ENCODE measurements around the gene ASB18.
"Not testable (repeated sequence)": the region's sequence is repeated elsewhere in the genome, so short reads cannot be mapped to it uniquely, and the experiment has no call there.

The ASB18 gene

DNA sequence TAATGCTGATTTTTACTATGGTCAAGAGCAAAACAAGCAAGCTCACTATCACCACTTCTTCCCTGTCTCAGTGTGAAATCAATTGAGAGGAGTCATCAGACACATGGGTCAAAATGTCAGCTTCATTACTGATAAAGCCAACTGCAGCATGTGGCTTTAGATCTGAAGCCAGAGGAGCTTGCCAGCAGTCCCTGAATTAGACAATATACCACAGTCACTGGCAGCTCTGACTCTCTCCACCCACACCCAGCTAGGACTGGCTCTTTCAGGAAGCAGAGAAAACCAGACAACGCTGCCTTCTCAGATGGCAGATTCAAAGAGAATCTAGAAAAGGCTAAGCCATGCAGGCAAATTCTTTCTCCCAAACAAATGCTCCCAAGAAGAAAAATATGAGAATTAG, 20.0 kb upstream of the ASB18 start:
- no CpG with 5 or more reads among the region's 1 CpG for WGBS (ENCODE audit: extremely low coverage, insufficient coverage, low lambda C conversion rate)
- Histone ChIP-seq H3K79me1 (ENCODE audit: low read length) (no peaks in the 10 kb centered on the region), H3K4me1 (ENCODE audit: control insufficient read depth, low read depth, low read length) (no peaks in the 10 kb centered on the region)

DNA sequence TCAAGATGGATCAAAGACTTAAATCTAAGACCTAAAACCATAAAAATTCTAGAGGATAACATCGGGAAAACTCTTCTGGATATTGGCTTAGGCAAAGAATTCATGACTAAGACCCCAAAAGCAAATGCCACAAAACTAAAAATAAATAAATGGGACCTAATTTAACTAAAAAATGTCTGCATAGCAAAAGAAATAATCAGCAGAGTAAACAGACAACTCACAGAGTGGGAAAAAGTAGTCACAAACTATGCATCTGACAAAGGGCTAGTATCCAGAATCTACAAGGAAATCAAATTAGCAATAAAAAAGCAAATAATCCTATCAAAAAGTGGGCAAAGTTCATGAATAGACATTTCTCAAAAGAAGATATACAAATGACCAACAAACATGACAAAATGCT, 18.2 kb upstream of the ASB18 start:
- Histone ChIP-seq H3K79me1 (ENCODE audit: low read length) (no peaks in the 10 kb centered on the region), H3K36me3 (ENCODE audit: control insufficient read depth, insufficient read depth, low read length) (no peaks in the 10 kb centered on the region), H3K56ac (ENCODE audit: low read length) (no peak overlapping the region), H3K4me3 (ENCODE audit: low read length) (no peak overlapping the region), H2BK15ac (replicated peaks; ENCODE audit: low read depth) (no peak overlapping the region), H3K9ac (ENCODE audit: low read length) (no peak overlapping the region), H3K4me2 (ENCODE audit: low read length) (no peak overlapping the region), H3K18ac (ENCODE audit: low read length) (no peak overlapping the region), H2BK120ac (ENCODE audit: low read depth, low read length) (no peak overlapping the region), H3K23ac (ENCODE audit: low read length) (no peak overlapping the region), H3K4me1 (ENCODE audit: control insufficient read depth, low read depth, low read length) (no peaks in the 10 kb centered on the region), H3K27me3 (ENCODE audit: insufficient read depth, low read length, poor library complexity) (no peaks in the 10 kb centered on the region), H2AK5ac (ENCODE audit: low read length) (no peak overlapping the region), H3K27ac (ENCODE audit: low read depth, low read length) (no peak overlapping the region), H2BK5ac (ENCODE audit: low read length) (no peak overlapping the region), H3K4ac (ENCODE audit: low read depth, low read length) (no peak overlapping the region), H3K79me2 (ENCODE audit: control insufficient read depth, insufficient read depth, low read length) (no peaks in the 10 kb centered on the region), H4K8ac (ENCODE audit: low read depth, low read length) (no peak overlapping the region), H4K5ac (ENCODE audit: low read length) (no peak overlapping the region)
- no peak for DNase-seq
- no CpG with 5 or more reads among the region's 1 CpG for WGBS (ENCODE audit: extremely low coverage, insufficient coverage, low lambda C conversion rate)

More for the DNA sequence above, 20.0 kb upstream of the ASB18 start:
- H2BK5ac ChIP-seq (ENCODE audit: low read length), result no peak overlapping the region
- H4K8ac ChIP-seq (ENCODE audit: low read depth, low read length), result no peak overlapping the region
- no peaks in the 10 kb centered on the region for H3K36me3 ChIP-seq (ENCODE audit: control insufficient read depth, insufficient read depth, low read length)
- no peak overlapping the region for H3K4me2 ChIP-seq (ENCODE audit: low read length)
- H3K56ac ChIP-seq (ENCODE audit: low read length), result no peak overlapping the region
- no peak overlapping the region for H3K4me3 ChIP-seq (ENCODE audit: low read length)
- H3K23ac ChIP-seq (ENCODE audit: low read length), result no peak overlapping the region
- H3K79me2 ChIP-seq (ENCODE audit: control insufficient read depth, insufficient read depth, low read length), result no peaks in the 10 kb centered on the region
- H2AK5ac ChIP-seq (ENCODE audit: low read length), result no peak overlapping the region
- no peak overlapping the region for H3K4ac ChIP-seq (ENCODE audit: low read depth, low read length)
- H4K5ac ChIP-seq (ENCODE audit: low read length), result no peak overlapping the region
- H3K27ac ChIP-seq (ENCODE audit: low read depth, low read length), result no peak overlapping the region
- H3K9ac ChIP-seq (ENCODE audit: low read length), result no peak overlapping the region
- H3K18ac ChIP-seq (ENCODE audit: low read length), result no peak overlapping the region
- no peak for DNase-seq
- H2BK120ac ChIP-seq (ENCODE audit: low read depth, low read length), result no peak overlapping the region
- H3K27me3 ChIP-seq (ENCODE audit: insufficient read depth, low read length, poor library complexity), result no peaks in the 10 kb centered on the region
- H2BK15ac ChIP-seq (replicated peaks; ENCODE audit: low read depth), result no peak overlapping the region

- no peaks in the 10 kb centered on the region for H3K79me1 ChIP-seq (ENCODE audit: low read length)
- no peak overlapping the region for H2BK5ac ChIP-seq (ENCODE audit: low read length)
- H3K27ac ChIP-seq (ENCODE audit: low read depth, low read length), result no peak overlapping the region
- H3K79me2 ChIP-seq (ENCODE audit: control insufficient read depth, insufficient read depth, low read length), result no peaks in the 10 kb centered on the region
- no peak overlapping the region for H3K4ac ChIP-seq (ENCODE audit: low read depth, low read length)
- no peak overlapping the region for H3K56ac ChIP-seq (ENCODE audit: low read length)
- no peaks in the 10 kb centered on the region for H3K27me3 ChIP-seq (ENCODE audit: insufficient read depth, low read length, poor library complexity)
- no peaks in the 10 kb centered on the region for H3K4me1 ChIP-seq (ENCODE audit: control insufficient read depth, low read depth, low read length)
- no peak overlapping the region for H2AK5ac ChIP-seq (ENCODE audit: low read length)
- no peak overlapping the region for H3K23ac ChIP-seq (ENCODE audit: low read length)
- no peak overlapping the region for H4K8ac ChIP-seq (ENCODE audit: low read depth, low read length)
- H4K5ac ChIP-seq (ENCODE audit: low read length), result no peak overlapping the region
- no peak overlapping the region for H3K4me3 ChIP-seq (ENCODE audit: low read length)
- no peak overlapping the region for H3K4me2 ChIP-seq (ENCODE audit: low read length)
- no peak overlapping the region for H3K9ac ChIP-seq (ENCODE audit: low read length)
- H2BK15ac ChIP-seq (replicated peaks; ENCODE audit: low read depth), result no peak overlapping the region
- H2BK120ac ChIP-seq (ENCODE audit: low read depth, low read length), result no peak overlapping the region
- no CpG with 5 or more reads among the region's 3 CpGs for WGBS (ENCODE audit: extremely low coverage, insufficient coverage, low lambda C conversion rate)
- no peak for DNase-seq
- no peak overlapping the region for H3K18ac ChIP-seq (ENCODE audit: low read length)
- H3K36me3 ChIP-seq (ENCODE audit: control insufficient read depth, insufficient read depth, low read length), result no peaks in the 10 kb centered on the region
Measured at GRCh38 chr2:236281423-236281822, 17.2 kb upstream of the ASB18 start.

DNA sequence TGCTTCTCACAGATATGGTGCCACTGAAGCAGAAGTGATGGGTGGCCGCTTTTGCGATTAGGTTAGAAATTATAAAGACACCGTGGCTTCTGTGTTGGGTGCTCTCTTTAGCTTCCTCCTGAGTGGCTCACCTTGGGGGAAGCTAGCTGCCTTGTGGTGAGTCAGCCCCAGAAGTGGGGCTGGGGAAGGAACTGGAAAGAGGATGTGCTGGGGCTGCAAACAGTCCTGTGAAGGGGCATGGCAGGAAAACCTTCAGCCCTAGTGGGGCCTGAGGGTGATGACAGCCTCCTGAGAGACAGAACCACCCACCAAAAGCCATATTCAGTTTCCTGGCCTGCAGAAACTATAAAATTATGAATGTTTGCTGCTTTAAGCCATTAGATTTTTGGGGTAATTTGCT, 8.9 kb upstream of the ASB18 start:
- no peaks in the 10 kb centered on the region for H3K36me3 ChIP-seq (ENCODE audit: control insufficient read depth, insufficient read depth, low read length)
- WGBS (ENCODE audit: extremely low coverage, insufficient coverage, low lambda C conversion rate), result no CpG with 5 or more reads among the region's 3 CpGs
- H4K8ac ChIP-seq (ENCODE audit: low read depth, low read length), result no peak overlapping the region
- no peaks in the 10 kb centered on the region for H3K4me1 ChIP-seq (ENCODE audit: control insufficient read depth, low read depth, low read length)
- no peaks in the 10 kb centered on the region for H3K79me1 ChIP-seq (ENCODE audit: low read length)
- H3K4ac ChIP-seq (ENCODE audit: low read depth, low read length), result no peak overlapping the region
- H3K27me3 ChIP-seq (ENCODE audit: insufficient read depth, low read length, poor library complexity), result no peaks in the 10 kb centered on the region
- H2BK5ac ChIP-seq (ENCODE audit: low read length), result no peak overlapping the region
- H3K4me3 ChIP-seq (ENCODE audit: low read length), result no peak overlapping the region
- no peak overlapping the region for H3K9ac ChIP-seq (ENCODE audit: low read length)
- no peak overlapping the region for H4K5ac ChIP-seq (ENCODE audit: low read length)
- no peak overlapping the region for H3K27ac ChIP-seq (ENCODE audit: low read depth, low read length)
- no peak overlapping the region for H3K56ac ChIP-seq (ENCODE audit: low read length)
- no peaks in the 10 kb centered on the region for H3K79me2 ChIP-seq (ENCODE audit: control insufficient read depth, insufficient read depth, low read length)
- no peak overlapping the region for H2AK5ac ChIP-seq (ENCODE audit: low read length)
- H3K18ac ChIP-seq (ENCODE audit: low read length), result no peak overlapping the region
- no peak overlapping the region for H3K4me2 ChIP-seq (ENCODE audit: low read length)
- no peak overlapping the region for H2BK120ac ChIP-seq (ENCODE audit: low read depth, low read length)
- H2BK15ac ChIP-seq (replicated peaks; ENCODE audit: low read depth), result no peak overlapping the region
- DNase-seq, result no peak
- H3K23ac ChIP-seq (ENCODE audit: low read length), result no peak overlapping the region

DNA sequence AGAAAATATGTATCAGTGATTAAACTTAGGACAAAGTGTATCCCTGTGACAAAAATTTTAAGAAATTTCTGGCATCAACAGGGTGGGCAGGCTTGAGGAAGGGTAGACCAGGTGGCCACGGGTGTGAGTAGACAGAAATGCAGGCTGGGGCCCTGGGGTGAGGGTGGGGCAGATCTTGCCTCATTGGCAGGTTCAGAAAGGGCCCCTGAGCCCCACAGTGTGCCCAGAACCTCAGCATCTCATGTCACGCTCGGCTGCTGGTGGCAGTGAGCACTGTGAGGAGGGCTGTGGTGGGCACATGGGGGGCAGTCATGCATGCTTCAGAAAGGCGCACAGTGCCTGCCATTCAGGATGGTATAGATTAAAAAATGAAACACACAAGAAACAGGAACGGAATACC, 7.6 kb upstream of the ASB18 start:
- Histone ChIP-seq H3K4me1 (ENCODE audit: control insufficient read depth, low read depth, low read length) (no peaks in the 10 kb centered on the region), H3K23ac (ENCODE audit: low read length) (no peak overlapping the region), H4K5ac (ENCODE audit: low read length) (no peak overlapping the region), H3K79me1 (ENCODE audit: low read length) (no peaks in the 10 kb centered on the region), H3K27ac (ENCODE audit: low read depth, low read length) (no peak overlapping the region), H2BK15ac (replicated peaks; ENCODE audit: low read depth) (no peak overlapping the region), H2BK5ac (ENCODE audit: low read length) (no peak overlapping the region), H3K9ac (ENCODE audit: low read length) (no peak overlapping the region), H3K4me2 (ENCODE audit: low read length) (no peak overlapping the region), H2AK5ac (ENCODE audit: low read length) (no peak overlapping the region), H3K4me3 (ENCODE audit: low read length) (no peak overlapping the region), H4K8ac (ENCODE audit: low read depth, low read length) (no peak overlapping the region), H3K18ac (ENCODE audit: low read length) (no peak overlapping the region), H3K27me3 (ENCODE audit: insufficient read depth, low read length, poor library complexity) (no peaks in the 10 kb centered on the region), H3K4ac (ENCODE audit: low read depth, low read length) (no peak overlapping the region), H3K36me3 (ENCODE audit: control insufficient read depth, insufficient read depth, low read length) (no peaks in the 10 kb centered on the region), H3K56ac (ENCODE audit: low read length) (no peak overlapping the region), H3K79me2 (ENCODE audit: control insufficient read depth, insufficient read depth, low read length) (no peaks in the 10 kb centered on the region), H2BK120ac (ENCODE audit: low read depth, low read length) (no peak overlapping the region)
- DNase-seq, result no peak
- no CpG with 5 or more reads among the region's 5 CpGs for WGBS (ENCODE audit: extremely low coverage, insufficient coverage, low lambda C conversion rate)

DNA sequence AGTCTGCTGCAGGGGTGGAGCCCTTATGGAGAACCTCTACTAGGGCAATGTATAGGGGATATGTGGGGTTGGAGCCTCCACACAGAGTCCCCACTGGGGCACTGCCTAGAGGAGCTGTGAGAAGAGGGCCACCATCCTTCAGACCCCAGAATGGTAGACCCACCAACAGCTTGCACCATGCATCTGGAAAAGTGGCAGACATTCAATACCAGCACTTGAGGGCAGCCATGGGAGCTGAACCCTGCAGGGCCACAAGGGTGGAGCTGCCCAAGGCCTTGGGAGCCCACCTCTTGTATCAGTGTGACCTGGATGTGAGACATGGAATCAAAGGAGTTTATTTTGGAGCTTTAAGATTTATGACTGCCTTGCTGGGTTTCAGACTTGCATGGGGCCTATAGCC, 5.7 kb upstream of the ASB18 start:
- not testable (repeated sequence) for H3K4me2 ChIP-seq (ENCODE audit: low read length); H2BK120ac ChIP-seq (ENCODE audit: low read depth, low read length); H3K79me2 ChIP-seq (ENCODE audit: control insufficient read depth, insufficient read depth, low read length); H3K18ac ChIP-seq (ENCODE audit: low read length); H4K5ac ChIP-seq (ENCODE audit: low read length); H3K27me3 ChIP-seq (ENCODE audit: insufficient read depth, low read length, poor library complexity); DNase-seq; H3K56ac ChIP-seq (ENCODE audit: low read length); H3K4me3 ChIP-seq (ENCODE audit: low read length); H3K4me1 ChIP-seq (ENCODE audit: control insufficient read depth, low read depth, low read length); H3K27ac ChIP-seq (ENCODE audit: low read depth, low read length); H2BK15ac ChIP-seq (replicated peaks; ENCODE audit: low read depth); H3K36me3 ChIP-seq (ENCODE audit: control insufficient read depth, insufficient read depth, low read length); H2AK5ac ChIP-seq (ENCODE audit: low read length); H3K79me1 ChIP-seq (ENCODE audit: low read length); H2BK5ac ChIP-seq (ENCODE audit: low read length); H3K9ac ChIP-seq (ENCODE audit: low read length); H4K8ac ChIP-seq (ENCODE audit: low read depth, low read length); H3K4ac ChIP-seq (ENCODE audit: low read depth, low read length); H3K23ac ChIP-seq (ENCODE audit: low read length)
